IPS-15b (cell line): ENCODE measurements around the gene MARVELD2.
"Not testable (repeated sequence)": the region's sequence is repeated elsewhere in the genome, so short reads cannot be mapped to it uniquely, and the experiment has no call there.

Experiments
- H3K27me3 ChIP-seq: one replicate; pipeline ENCODE4 v1.6.1; 2013; ENCODE audit warnings: low read length; ENCODE audit not compliant: control insufficient read depth, insufficient read depth
- H3K36me3 ChIP-seq: one replicate; pipeline ENCODE4 v1.6.1; 2013; ENCODE audit warnings: low read length; ENCODE audit not compliant: control insufficient read depth, insufficient read depth
- H3K4me1 ChIP-seq: one replicate; pipeline ENCODE4 v1.6.1; 2013; ENCODE audit warnings: mild to moderate bottlenecking, low read length; ENCODE audit not compliant: control insufficient read depth, insufficient read depth
- H3K4me3 ChIP-seq: one replicate; pipeline ENCODE4 v1.5.1; 2013; ENCODE audit warnings: low read depth, low read length
- H3K9ac ChIP-seq: one replicate; pipeline ENCODE4 v1.6.1; 2013; ENCODE audit warnings: low read depth, mild to moderate bottlenecking, low read length
- H3K9me3 ChIP-seq: one replicate; pipeline ENCODE4 v1.6.1; 2013; ENCODE audit warnings: mild to moderate bottlenecking, low read length; ENCODE audit not compliant: control insufficient read depth, insufficient read depth

Gene MARVELD2

GRCh38 chr5:69416180-69416579, 1.3 kb downstream of the MARVELD2 start:
- no peaks in the 10 kb centered on the region for H3K9me3 ChIP-seq
- H3K36me3 ChIP-seq, result peaks cover 9% of the 10 kb centered on the region
- peak overlapping the region; percentile 84 for H3K9ac ChIP-seq
- no peaks in the 10 kb centered on the region for H3K27me3 ChIP-seq
- H3K4me3 ChIP-seq, result peak overlapping the region; percentile 70
- H3K4me1 ChIP-seq, result peaks cover 4% of the 10 kb centered on the region

- Histone ChIP-seq H3K4me1 (peaks cover 4% of the 10 kb centered on the region), H3K36me3 (peaks cover 9% of the 10 kb centered on the region), H3K4me3 (no peak overlapping the region), H3K9me3 (no peaks in the 10 kb centered on the region), H3K9ac (no peak overlapping the region), H3K27me3 (no peaks in the 10 kb centered on the region)
Measured at GRCh38 chr5:69416699-69417098, 1.8 kb downstream of the MARVELD2 start.

GRCh38 chr5:69418554-69418953, 3.6 kb downstream of the MARVELD2 start:
- Histone ChIP-seq H3K9me3 (no peaks in the 10 kb centered on the region), H3K36me3 (peaks cover 9% of the 10 kb centered on the region), H3K9ac (no peak overlapping the region), H3K4me1 (peaks cover 4% of the 10 kb centered on the region), H3K4me3 (no peak overlapping the region), H3K27me3 (no peaks in the 10 kb centered on the region)

DNA sequence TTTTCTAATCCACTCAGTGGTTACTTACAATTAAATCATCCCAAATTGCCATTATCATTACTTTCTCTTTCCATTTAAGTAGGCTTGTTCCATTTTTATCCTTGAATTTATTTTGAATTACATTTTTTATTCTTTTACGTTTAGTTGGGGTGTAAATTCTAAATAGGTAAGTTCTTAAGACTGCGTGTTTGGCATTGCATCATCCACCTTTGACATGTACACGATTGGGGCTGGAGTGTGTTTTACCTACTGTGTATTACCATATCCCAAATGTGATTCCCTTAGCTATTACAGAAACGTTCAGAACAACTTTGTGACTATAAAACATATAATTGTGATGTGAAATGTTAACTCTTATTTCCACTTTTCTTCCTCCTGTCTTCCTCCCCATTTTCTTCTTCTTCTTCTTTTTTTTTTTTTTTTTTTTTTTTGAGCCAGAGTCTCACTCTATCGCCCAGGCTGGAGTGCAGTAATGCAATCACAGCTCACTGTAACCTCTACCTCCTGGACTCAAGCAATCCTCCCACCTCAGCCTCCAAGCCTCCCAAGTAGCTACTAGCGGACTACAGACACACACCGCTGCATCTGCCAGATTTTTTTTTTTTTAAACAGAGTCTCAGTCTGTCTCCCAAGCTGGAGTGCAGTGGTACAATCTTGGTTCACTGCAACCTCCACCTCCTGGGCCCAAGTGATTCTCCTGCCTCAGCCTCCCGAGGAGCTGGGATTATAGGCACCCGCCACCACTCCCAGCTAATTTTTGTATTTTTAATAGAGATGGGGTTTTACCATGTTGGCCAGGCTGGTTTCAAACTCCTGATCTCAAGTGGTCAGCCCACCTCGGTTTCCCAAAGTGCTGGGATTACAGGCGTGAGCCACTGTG, 16.7 kb downstream of the MARVELD2 start:
- H3K27me3 ChIP-seq, result no peaks in the 10 kb centered on the region
- no peak overlapping the region for H3K4me3 ChIP-seq
- no peaks in the 10 kb centered on the region for H3K9me3 ChIP-seq
- no peaks in the 10 kb centered on the region for H3K4me1 ChIP-seq
- no peaks in the 10 kb centered on the region for H3K36me3 ChIP-seq
- H3K9ac ChIP-seq, result no peak overlapping the region

DNA sequence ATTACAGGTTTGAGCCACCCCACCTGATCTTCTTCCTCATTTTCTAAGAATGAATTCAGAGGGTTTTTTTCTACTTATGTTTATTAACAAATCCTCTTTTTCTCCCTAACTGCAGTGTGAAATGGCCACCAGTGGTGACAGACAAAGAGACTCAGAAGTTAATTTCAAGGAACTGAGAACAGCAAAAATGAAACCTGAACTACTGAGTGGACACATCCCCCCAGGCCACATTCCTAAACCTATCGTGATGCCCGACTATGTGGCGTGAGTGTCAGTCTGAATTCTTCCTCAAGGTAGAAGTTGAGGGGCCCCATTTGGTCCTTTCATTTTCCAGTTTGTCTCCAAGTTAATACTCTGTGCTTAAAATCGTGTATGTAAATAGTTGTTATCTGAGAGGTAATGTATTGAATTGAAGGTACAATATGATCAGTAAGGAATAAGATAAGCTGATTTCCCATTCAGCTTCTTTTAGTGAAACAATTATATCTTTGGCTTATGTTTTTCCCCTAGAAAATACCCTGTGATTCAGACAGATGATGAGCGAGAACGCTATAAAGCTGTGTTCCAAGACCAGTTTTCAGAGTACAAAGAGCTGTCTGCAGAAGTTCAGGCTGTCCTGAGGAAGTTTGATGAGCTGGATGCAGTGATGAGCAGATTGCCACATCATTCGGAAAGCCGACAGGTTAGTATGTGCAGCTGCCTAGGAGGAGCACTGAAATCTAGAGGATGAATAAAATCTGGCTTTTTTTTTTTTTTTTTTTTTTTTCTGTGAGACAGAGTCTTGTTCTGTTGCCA, 17.7 kb downstream of the MARVELD2 start:
- no peak overlapping the region for H3K4me3 ChIP-seq
- H3K9ac ChIP-seq, result no peak overlapping the region
- H3K4me1 ChIP-seq, result no peaks in the 10 kb centered on the region
- H3K9me3 ChIP-seq, result no peaks in the 10 kb centered on the region
- no peaks in the 10 kb centered on the region for H3K36me3 ChIP-seq
- no peaks in the 10 kb centered on the region for H3K27me3 ChIP-seq

DNA sequence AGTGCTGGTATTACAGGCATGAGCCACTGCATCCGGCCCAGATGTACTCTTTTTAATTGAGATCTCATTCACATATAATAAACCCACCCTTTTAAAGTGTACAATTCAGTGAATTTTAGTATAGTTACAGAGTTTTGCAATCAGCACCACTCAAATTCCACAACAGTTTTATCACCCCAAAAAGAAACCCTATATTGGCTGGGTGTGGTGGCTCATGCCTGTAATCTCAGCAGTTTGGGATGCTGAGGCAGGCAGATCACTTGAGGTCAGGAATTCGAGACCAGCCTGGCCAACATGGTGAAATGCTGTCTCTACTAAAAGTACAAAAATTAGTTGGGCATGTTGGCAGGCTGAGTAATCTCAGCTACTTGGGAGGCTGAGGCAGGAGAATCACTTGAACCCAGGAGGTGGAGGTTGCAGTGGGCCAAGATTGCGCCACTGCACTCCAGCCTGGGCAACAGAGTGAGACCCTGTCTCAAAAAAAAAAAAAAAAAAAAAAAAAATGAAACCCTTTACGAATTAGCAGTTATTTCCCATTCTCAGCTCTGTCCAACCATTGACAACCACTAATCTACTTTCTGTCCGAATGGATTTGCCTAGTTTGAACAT, 20.5 kb downstream of the MARVELD2 start:
- H3K9ac ChIP-seq, H3K4me3 ChIP-seq, H3K27me3 ChIP-seq, H3K9me3 ChIP-seq, H3K36me3 ChIP-seq, H3K4me1 ChIP-seq: not testable (repeated sequence)

DNA sequence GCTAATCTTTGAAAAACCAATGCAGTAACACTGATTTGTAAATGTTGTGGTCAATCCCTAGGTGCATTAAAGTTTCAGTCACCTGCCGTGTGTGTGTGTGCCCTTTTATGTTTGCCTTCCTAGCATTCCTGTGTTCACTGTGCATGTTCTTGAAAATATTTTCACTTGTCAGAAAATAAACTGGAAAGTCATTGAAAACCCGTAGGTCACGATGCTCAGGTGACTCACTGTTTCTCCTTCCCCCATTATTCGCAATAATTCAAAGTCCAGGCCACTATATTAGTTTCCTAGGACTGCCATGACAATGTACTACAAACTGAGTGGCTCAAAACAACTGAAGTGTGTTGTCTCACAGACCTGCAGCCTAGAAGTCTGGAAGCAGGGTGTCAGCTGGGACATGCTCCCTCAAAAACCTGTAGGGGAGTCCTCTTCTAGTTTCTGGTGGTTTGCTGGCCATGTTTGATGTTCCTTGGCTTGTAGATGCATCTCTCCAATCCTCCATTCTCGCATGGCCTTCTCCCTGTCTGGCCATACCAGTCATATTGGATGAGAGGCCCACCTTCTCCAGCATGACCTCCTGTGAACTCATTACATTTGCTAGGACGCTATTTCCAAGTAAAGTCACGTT, 29.3 kb downstream of the MARVELD2 start:
- no peaks in the 10 kb centered on the region for H3K9me3 ChIP-seq
- H3K9ac ChIP-seq, result no peak overlapping the region
- H3K36me3 ChIP-seq, result no peaks in the 10 kb centered on the region
- no peaks in the 10 kb centered on the region for H3K27me3 ChIP-seq
- no peaks in the 10 kb centered on the region for H3K4me1 ChIP-seq
- no peak overlapping the region for H3K4me3 ChIP-seq

DNA sequence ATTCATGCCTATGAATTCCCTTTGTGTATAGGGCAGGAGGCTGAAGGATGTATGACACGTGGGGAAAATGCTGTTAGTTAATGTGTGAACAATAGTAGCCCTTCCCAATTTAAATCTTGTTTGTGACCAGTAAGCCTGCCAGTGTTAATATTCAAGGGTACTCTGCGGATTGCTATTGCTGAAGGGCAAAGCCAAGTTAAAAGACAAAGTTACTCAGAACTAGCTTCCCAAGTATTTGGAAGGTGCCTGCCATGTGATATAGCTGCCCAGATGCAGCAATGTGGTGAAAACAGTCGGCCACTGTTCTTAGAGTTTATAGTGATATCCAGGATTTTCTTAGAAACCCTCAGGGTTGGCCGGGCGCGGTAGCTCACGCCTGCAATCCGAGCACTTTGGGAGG, 34.6 kb downstream of the MARVELD2 start:
- Histone ChIP-seq H3K4me1 (peaks cover 3% of the 10 kb centered on the region), H3K9ac (no peak overlapping the region), H3K9me3 (no peaks in the 10 kb centered on the region), H3K4me3 (no peak overlapping the region), H3K36me3 (no peaks in the 10 kb centered on the region), H3K27me3 (no peaks in the 10 kb centered on the region)

DNA sequence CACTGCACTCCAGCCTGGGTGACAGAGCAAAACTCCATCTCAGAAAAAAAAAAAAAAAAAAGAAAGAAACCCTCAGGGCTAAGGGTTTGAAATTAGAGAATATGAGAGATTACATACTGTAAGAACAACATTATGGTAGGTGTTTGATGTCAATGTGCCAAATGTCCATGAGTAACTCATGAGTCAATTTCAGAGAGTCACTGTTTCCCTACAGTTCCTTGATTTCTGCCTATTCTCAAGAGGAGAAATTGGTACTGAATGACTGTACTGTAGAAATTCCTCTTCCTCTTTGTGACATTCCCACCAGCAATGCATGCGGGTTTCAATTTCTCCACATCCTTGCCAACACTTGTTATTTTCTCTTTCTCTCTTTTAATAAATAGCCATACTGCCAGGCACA, 35.2 kb downstream of the MARVELD2 start:
- Histone ChIP-seq H3K4me3 (no peak overlapping the region), H3K4me1 (peaks cover 6% of the 10 kb centered on the region), H3K36me3 (no peaks in the 10 kb centered on the region), H3K9me3 (no peaks in the 10 kb centered on the region), H3K27me3 (no peaks in the 10 kb centered on the region), H3K9ac (no peak overlapping the region)

GRCh38 chr5:69450527-69450926, 35.6 kb downstream of the MARVELD2 start:
- H3K9me3 ChIP-seq, H3K4me1 ChIP-seq, H3K27me3 ChIP-seq, H3K36me3 ChIP-seq, H3K4me3 ChIP-seq, H3K9ac ChIP-seq: not testable (repeated sequence)

DNA sequence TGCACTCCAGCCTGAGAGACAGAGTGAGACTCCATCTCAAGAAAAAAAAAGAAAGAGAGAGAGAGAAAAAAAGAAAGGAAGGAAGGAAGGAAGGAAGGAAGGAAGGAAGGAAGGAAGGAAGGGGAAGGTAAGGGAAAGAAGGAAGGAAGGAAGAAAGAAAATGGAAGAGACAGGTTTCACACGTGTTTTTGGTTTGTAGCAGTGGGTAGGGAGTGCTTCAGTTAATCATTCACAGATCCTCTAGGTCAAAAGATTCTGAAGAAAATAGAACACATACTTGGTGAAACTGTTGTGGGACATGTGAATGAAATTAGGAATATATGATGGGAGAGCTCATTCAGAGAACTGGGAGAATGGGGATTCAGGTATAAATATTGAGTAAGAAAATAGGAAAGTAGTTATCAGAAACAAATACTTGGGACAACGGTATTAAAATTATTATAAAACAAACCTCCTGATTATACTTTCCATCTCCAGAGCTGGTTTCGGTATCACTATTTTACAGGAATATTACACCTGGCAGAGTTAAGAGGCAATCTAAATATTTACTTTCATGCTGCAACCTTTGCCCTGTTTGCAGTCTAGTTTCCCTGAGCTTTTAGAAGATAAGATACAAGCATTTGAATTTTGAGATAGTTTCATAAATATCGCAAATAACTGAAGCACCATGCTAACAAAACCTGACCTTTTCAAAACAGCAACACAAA, 37.2 kb downstream of the MARVELD2 start:
- Histone ChIP-seq H3K9ac (no peak overlapping the region), H3K27me3 (no peaks in the 10 kb centered on the region), H3K9me3 (no peaks in the 10 kb centered on the region), H3K36me3 (no peaks in the 10 kb centered on the region), H3K4me1 (peaks cover 6% of the 10 kb centered on the region), H3K4me3 (no peak overlapping the region)
